HepG2 (cell line): ENCODE data around the gene NDRG3. TPM values are rescaled to one million over a fixed set of nuclear protein-coding genes. Genes with fewer than 3 reads are reported as not detected.

ENCODE experiments used
- CENPBD1 ChIP-seq: sonication (generic); formaldehyde crosslinking; IDR thresholded peaks from 2 replicates; pipeline ENCODE4 v1.8.0; 2022; ENCODE audit warnings: missing genetic modification reagents, low read depth, mild to moderate bottlenecking, borderline replicate concordance
- CSRNP2 ChIP-seq: sonication (generic); formaldehyde crosslinking; conservative IDR thresholded peaks from 2 replicates; pipeline ENCODE4 v1.8.0; 2022; ENCODE audit warnings: low read depth, missing genetic modification reagents
- CTCF ChIP-seq: sonication (generic); formaldehyde crosslinking; IDR thresholded peaks from 2 replicates; pipeline ENCODE4 v1.5.0; 2020; ENCODE audit warnings: mild to moderate bottlenecking, missing genetic modification reagents, moderate library complexity
- FIP1L1 ChIP-seq: fragments of 200-400 bp; formaldehyde crosslinking; IDR thresholded peaks from 2 replicates; pipeline ENCODE4 v1.6.1; 2018; ENCODE audit warnings: low read depth, mild to moderate bottlenecking, low read length, moderate library complexity, borderline replicate concordance; ENCODE audit not compliant: insufficient read depth
- FUBP1 ChIP-seq: sonication (generic); formaldehyde crosslinking; IDR thresholded peaks from 2 replicates; pipeline ENCODE4 v1.5.1; 2020; ENCODE audit warnings: missing genetic modification reagents, mild to moderate bottlenecking, borderline replicate concordance
- HOXA5 ChIP-seq: sonication (generic); formaldehyde crosslinking; IDR thresholded peaks from 2 replicates; pipeline ENCODE4 v1.4.0; 2020; ENCODE audit warnings: missing genetic modification reagents
- KAT8 ChIP-seq: IDR thresholded peaks from 2 replicates; pipeline ENCODE4 v1.6.1; 2016; ENCODE audit warnings: missing genetic modification reagents, missing compliant biosample characterization
- KDM4B ChIP-seq: sonication (generic); formaldehyde crosslinking; IDR thresholded peaks from 2 replicates; pipeline ENCODE4 v1.4.0; 2020; ENCODE audit warnings: missing genetic modification reagents
- REPIN1 ChIP-seq: sonication (generic); formaldehyde crosslinking; IDR thresholded peaks from 2 replicates; pipeline ENCODE4 v1.8.0; 2022; ENCODE audit warnings: missing genetic modification reagents, low read depth, mild to moderate bottlenecking, borderline replicate concordance
- SMARCC2 ChIP-seq: fragments of 450-650 bp; IDR thresholded peaks from 2 replicates; pipeline ENCODE4 v1.6.1; 2017; ENCODE audit warnings: antibody characterized with exemption, mild to moderate bottlenecking
- SUZ12 ChIP-seq: fragments of 150-350 bp; IDR thresholded peaks from 2 replicates; pipeline ENCODE4 v1.6.1; 2014; ENCODE audit warnings: low read depth, low read length
- TEAD2 ChIP-seq: sonication (generic); formaldehyde crosslinking; IDR thresholded peaks from 2 replicates; pipeline ENCODE4 v1.9.0; 2021; ENCODE audit warnings: missing genetic modification reagents
- TSC22D2 ChIP-seq: sonication (generic); formaldehyde crosslinking; IDR thresholded peaks from 2 replicates; pipeline ENCODE4 v1.5.1; 2020; ENCODE audit warnings: missing genetic modification reagents, mild to moderate bottlenecking, borderline replicate concordance
- ZBTB7B ChIP-seq: sonication (generic); formaldehyde crosslinking; IDR thresholded peaks from 2 replicates; pipeline ENCODE4 v1.4.0; 2020; ENCODE audit warnings: missing genetic modification reagents
- ZFP36 ChIP-seq: fragments of 150-350 bp; IDR thresholded peaks from 2 replicates; pipeline ENCODE4 v1.6.1; 2018; ENCODE audit warnings: borderline replicate concordance, low read length, low read depth; ENCODE audit not compliant: partially characterized antibody
- ZNF326 ChIP-seq: sonication (generic); formaldehyde crosslinking; IDR thresholded peaks from 2 replicates; pipeline ENCODE4 v1.4.0; 2020; ENCODE audit warnings: missing genetic modification reagents, borderline replicate concordance
- ZNF550 ChIP-seq: sonication (generic); formaldehyde crosslinking; IDR thresholded peaks from 2 replicates; pipeline ENCODE4 v1.4.0; 2020; ENCODE audit warnings: mild to moderate bottlenecking, missing genetic modification reagents, borderline replicate concordance
- ZNF557 ChIP-seq: sonication (generic); formaldehyde crosslinking; IDR thresholded peaks from 2 replicates; pipeline ENCODE4 v1.4.0; 2020; ENCODE audit warnings: missing genetic modification reagents
- ZNF678 ChIP-seq: sonication (generic); formaldehyde crosslinking; IDR thresholded peaks from 2 replicates; pipeline ENCODE4 v1.4.0; 2020; ENCODE audit warnings: mild to moderate bottlenecking, missing genetic modification reagents
- ZNF775 ChIP-seq: sonication (generic); formaldehyde crosslinking; IDR thresholded peaks from 2 replicates; pipeline ENCODE4 v1.4.0; 2020; ENCODE audit warnings: missing genetic modification reagents, mild to moderate bottlenecking, moderate library complexity, borderline replicate concordance
- ZSCAN20 ChIP-seq: sonication (generic); formaldehyde crosslinking; IDR thresholded peaks from 2 replicates; pipeline ENCODE4 v1.4.0; 2020; ENCODE audit warnings: missing genetic modification reagents, mild to moderate bottlenecking, borderline replicate concordance
- ZSCAN22 ChIP-seq: sonication (generic); formaldehyde crosslinking; IDR thresholded peaks from 2 replicates; pipeline ENCODE4 v1.4.0; 2020; ENCODE audit warnings: mild to moderate bottlenecking, missing genetic modification reagents
- polyA plus RNA-seq, 8 experiments: library from polyadenylated mRNA; depleted of rRNA in 3 of 8; stranded (reverse) in 7 of 8; unstranded in 1 of 8; fragments of >200 nt; fragmentation: Illumina TruSeq in 4 of 8; extraction: Trizol in 4 of 8; gene quantifications; 2 replicates each; pipeline versions ENCODE4 v1.2.1 to v1.2.3, GENCODE V29; 2011 to 2016; ENCODE audit warnings: low read depth in 4 of 8, missing spikeins in 1 of 8, mixed read lengths in 1 of 8; ENCODE audit not compliant: insufficient read depth in 1 of 8
- total RNA-seq, 5 experiments: library from RNA; depleted of rRNA; stranded (reverse); fragments of >200 nt; fragmentation: Illumina TruSeq; extraction: Trizol; gene quantifications; 2 replicates each; pipeline ENCODE4 v1.2.3, GENCODE V29; 2016; ENCODE audit warnings: low read depth in 1 of 5

Gene NDRG3
- total and polyA plus RNA-seq, 2 of the 13 experiments (the other 11 are each of a cell fraction or from before 2014, with no cell fraction given): 36.0 to 40.5 TPM

GRCh38 chr20:36754656-36755222 lies 8.8 kb upstream of the NDRG3 start (continued):
- TF ChIP-seq ZSCAN20 (CRISPR knock-in tag): no peak
- no peak for TF ChIP-seq REPIN1
- TF ChIP-seq HOXA5 (CRISPR knock-in tag): no peak
- TF ChIP-seq SUZ12: no peak
- no peak for TF ChIP-seq ZBTB7B (CRISPR knock-in tag)
- no peak for TF ChIP-seq CENPBD1
- no peak for TF ChIP-seq KDM4B (CRISPR knock-in tag)
- no peak for TF ChIP-seq FUBP1
- TF ChIP-seq CSRNP2: no peak
- TF ChIP-seq TSC22D2 (CRISPR knock-in tag): 0 out of 2 replicates have a peak, but pooled peaks have one; percentile 37
- no peak; the same call in 1 of the 2 replicates for TF ChIP-seq ZNF326 (CRISPR knock-in tag)
- TF ChIP-seq CTCF (CRISPR knock-in tag): peak; percentile 95
- 0 out of 2 replicates have a peak, but pooled peaks have one; percentile 39 for TF ChIP-seq ZSCAN22 (CRISPR knock-in tag)
- no peak for TF ChIP-seq SMARCC2
- TF ChIP-seq ZNF678: 0 out of 2 replicates have a peak, but pooled peaks have one; percentile 36
- 0 out of 2 replicates have a peak, but pooled peaks have one; percentile 61 for TF ChIP-seq ZNF775 (CRISPR knock-in tag)
- no peak for TF ChIP-seq ZNF550 (CRISPR knock-in tag)
- no peak for TF ChIP-seq ZFP36
- peak; percentile 65 for TF ChIP-seq KAT8 (CRISPR knock-in tag)
- TF ChIP-seq TEAD2 (CRISPR knock-in tag): no peak
- no peak for TF ChIP-seq ZNF557 (CRISPR knock-in tag)
- TF ChIP-seq FIP1L1: no peak
